ENCODE measurements around the gene PMAIP1. TPM values are rescaled to one million over a fixed set of nuclear protein-coding genes. Genes with fewer than 3 reads are reported as not detected.
A peak's percentile ranks its signal among the peaks of the same experiment; 100 is the strongest.

PMAIP1 gene
- total RNA-seq, 1 donor from 2014 or later = 0.28 TPM

GRCh38 chr18:59909289-59910036 lies 9.7 kb downstream of the PMAIP1 start:
- ATAC-seq = no peak
- DNase-seq (ENCODE audit: low spot score) = no peak

GRCh38 chr18:59910967-59911366 lies 11.2 kb downstream of the PMAIP1 start:
- ATAC-seq = no peak
- no peak for DNase-seq (ENCODE audit: low spot score)

GRCh38 chr18:59911600-59911999 lies 11.8 kb downstream of the PMAIP1 start:
- DNase-seq (ENCODE audit: low spot score) (no peak), ATAC-seq (no peak)

GRCh38 chr18:59912007-59912550 lies 12.3 kb downstream of the PMAIP1 start:
- DNase-seq (ENCODE audit: low spot score) (no peak), ATAC-seq (no peak)

- ATAC-seq = no peak
- DNase-seq (ENCODE audit: low spot score) = no peak
Observed at GRCh38 chr18:59915606-59916005, 15.8 kb downstream of the PMAIP1 start.

- ATAC-seq (no peak), DNase-seq (ENCODE audit: low spot score) (no peak)
Observed at GRCh38 chr18:59916746-59917145, 16.9 kb downstream of the PMAIP1 start.

GRCh38 chr18:59917422-59917821 lies 17.6 kb downstream of the PMAIP1 start:
- ATAC-seq = no peak
- no peak for DNase-seq (ENCODE audit: low spot score)

- ATAC-seq = peak; percentile 18
- DNase-seq (ENCODE audit: low spot score) = no peak
Observed at GRCh38 chr18:59918320-59918755, 18.5 kb downstream of the PMAIP1 start.

- no peak for ATAC-seq
- no peak for DNase-seq (ENCODE audit: low spot score)
Observed at GRCh38 chr18:59918997-59919396, 19.2 kb downstream of the PMAIP1 start.

GRCh38 chr18:59921384-59921891 lies 21.6 kb downstream of the PMAIP1 start:
- DNase-seq (ENCODE audit: low spot score) (no peak), ATAC-seq (no peak)

GRCh38 chr18:59923539-59924196 lies 23.9 kb downstream of the PMAIP1 start:
- ATAC-seq (no peak), DNase-seq (ENCODE audit: low spot score) (no peak)

GRCh38 chr18:59926131-59926530 lies 26.3 kb downstream of the PMAIP1 start:
- no peak for DNase-seq (ENCODE audit: low spot score)
- no peak for ATAC-seq

- ATAC-seq (peak; percentile 28), DNase-seq (ENCODE audit: low spot score) (no peak)
Observed at GRCh38 chr18:59927246-59927825, 27.5 kb downstream of the PMAIP1 start.

GRCh38 chr18:59928201-59928600 lies 28.4 kb downstream of the PMAIP1 start:
- DNase-seq (ENCODE audit: low spot score) (no peak), ATAC-seq (no peak)

GRCh38 chr18:59929621-59930295 lies 30.0 kb downstream of the PMAIP1 start:
- no peak for ATAC-seq
- no peak for DNase-seq (ENCODE audit: low spot score)

- ATAC-seq = no peak
Observed at GRCh38 chr18:59932401-59932800, 32.6 kb downstream of the PMAIP1 start.

GRCh38 chr18:59938676-59939075 lies 38.9 kb downstream of the PMAIP1 start:
- ATAC-seq = no peak
- DNase-seq (ENCODE audit: low spot score) = no peak

More at GRCh38 chr18:59932401-59932800, 32.6 kb downstream of the PMAIP1 start:
- DNase-seq (ENCODE audit: low spot score) = no peak

GRCh38 chr18:59939127-59939526 lies 39.3 kb downstream of the PMAIP1 start:
- no peak for DNase-seq (ENCODE audit: low spot score)
- no peak for ATAC-seq

- DNase-seq (ENCODE audit: low spot score) (no peak), ATAC-seq (no peak)
Observed at GRCh38 chr18:59940068-59940467, 40.3 kb downstream of the PMAIP1 start.

GRCh38 chr18:59941331-59941730 lies 41.5 kb downstream of the PMAIP1 start:
- ATAC-seq (no peak), DNase-seq (ENCODE audit: low spot score) (no peak)

GRCh38 chr18:59942601-59943000 lies 42.8 kb downstream of the PMAIP1 start:
- ATAC-seq = no peak
- DNase-seq (ENCODE audit: low spot score) = no peak
